MCF 10A (cell line): ENCODE data around the gene PTPRM. TPM values are rescaled to one million over a fixed set of nuclear protein-coding genes. Genes with fewer than 3 reads are reported as not detected.

ENCODE experiments used
- BruUV-seq: library from RNA; stranded (reverse); fragments of 400-500 nt; replicated peaks from 2 replicates; lab custom pipeline; 2021; lab: Mats Ljungman, UMichigan
- CTCF ChIA-PET: fragments of 300-600 bp; sonication (Branson Sonifier 250); formaldehyde crosslinking; extraction: SDS; loops from one replicate; lab custom pipeline; 2021; ENCODE audit warnings: antibody characterized with exemption, inconsistent platforms; lab: Yijun Ruan, JAX
- POLR2A ChIA-PET: fragments of 300-600, 350-650 bp; sonication (Branson Sonifier 250); formaldehyde crosslinking; extraction: SDS; loops from one replicate; lab custom pipeline; 2020; ENCODE audit warnings: antibody characterized with exemption, inconsistent platforms; lab: Yijun Ruan, JAX
- DNase-seq: peaks from one replicate; pipeline ENCODE4 v3.0.0-alpha.2; 2018; ENCODE audit not compliant: unreplicated experiment
- H3K27ac Mint-ChIP-seq: one replicate; pipeline ENCODE4 v1.8.0; 2022; ENCODE audit warnings: mild to moderate bottlenecking, low read depth, mixed read lengths; ENCODE audit not compliant: unreplicated experiment
- H3K27me3 Mint-ChIP-seq: one replicate; pipeline ENCODE4 v1.8.0; 2022; ENCODE audit warnings: mixed read lengths; ENCODE audit not compliant: insufficient read depth, unreplicated experiment
- H3K36me3 Mint-ChIP-seq: one replicate; pipeline ENCODE4 v1.8.0; 2022; ENCODE audit warnings: mild to moderate bottlenecking, moderate library complexity, mixed read lengths; ENCODE audit not compliant: insufficient read depth, unreplicated experiment
- H3K4me1 Mint-ChIP-seq: one replicate; pipeline ENCODE4 v1.8.0; 2022; ENCODE audit warnings: mixed read lengths; ENCODE audit not compliant: insufficient read depth, unreplicated experiment
- H3K4me3 Mint-ChIP-seq: one replicate; pipeline ENCODE4 v1.8.0; 2022; ENCODE audit warnings: mild to moderate bottlenecking, moderate library complexity, mixed read lengths; ENCODE audit not compliant: unreplicated experiment
- H3K9me3 Mint-ChIP-seq: one replicate; pipeline ENCODE4 v1.8.0; 2022; ENCODE audit warnings: mixed read lengths; ENCODE audit not compliant: unreplicated experiment
- CTCF ChIP-seq: fragments of 200-600 bp; IDR thresholded peaks from one replicate; pipeline ENCODE4 v1.8.0; 2022; ENCODE audit warnings: antibody characterized with exemption, mild to moderate bottlenecking; ENCODE audit not compliant: unreplicated experiment
- intact Hi-C: fragments of 100-400 bp; cut with micrococcal nuclease; formaldehyde crosslinking; loops from 2 replicates; pipeline ENCODE4 v1.14.1; 2022
- total RNA-seq: library from RNA; stranded (reverse); gene quantifications from 2 replicates; pipeline ENCODE4 v1.2.3, GENCODE V29; 2022

Gene PTPRM
- total RNA-seq, 1 experiment from 2014 or later, result 82.8 TPM

GRCh38 chr18:7770908-7771307 lies 203.8 kb downstream of the PTPRM start:
- TF ChIP-seq CTCF, result no peak
- Mint-ChIP-seq H3K9me3 (no peaks in the 10 kb centered on the region), H3K4me3 (no peak overlapping the region), H3K36me3 (peaks cover 5% of the 10 kb centered on the region), H3K27ac (no peak overlapping the region), H3K27me3 (no peaks in the 10 kb centered on the region), H3K4me1 (no peaks in the 10 kb centered on the region)
- POLR2A ChIA-PET, result interaction anchor here (0.6 to 0.9 kb wide), 2 partner anchors 9 to 10 kb away, joined by 3 to 4 read pairs; no protein-coding TSS in a partner anchor
- intact Hi-C loops, result no loop called here
- CTCF ChIA-PET, result interaction anchor here (0.7 to 1.6 kb wide), 3 partner anchors 12 to 499 kb away, joined by 3 to 6 read pairs (median 5); no protein-coding TSS in a partner anchor
- no TSS peak for BruUV-seq
- no peak for DNase-seq

DNA sequence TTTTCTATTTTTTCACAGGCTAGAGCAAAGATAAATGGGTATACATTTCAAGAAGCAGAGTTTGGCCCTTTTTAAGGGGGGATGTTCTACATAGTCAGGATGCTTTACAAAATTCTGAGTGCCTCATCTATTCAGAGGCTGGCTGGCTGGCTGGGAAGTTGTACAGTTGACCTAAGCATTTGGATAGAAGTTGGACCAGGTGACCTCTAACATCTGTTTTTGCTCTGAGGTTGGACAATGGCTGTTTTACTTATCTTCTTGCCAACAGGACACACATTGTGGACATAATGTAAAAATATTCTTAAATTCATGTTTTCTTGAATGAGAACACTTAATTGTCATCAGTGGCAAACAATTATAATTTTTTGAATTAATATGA lies 205.4 kb downstream of the PTPRM start:
- no peaks in the 10 kb centered on the region for H3K4me1 Mint-ChIP-seq
- H3K36me3 Mint-ChIP-seq, result no peaks in the 10 kb centered on the region
- H3K27ac Mint-ChIP-seq, result no peak overlapping the region
- no peaks in the 10 kb centered on the region for H3K9me3 Mint-ChIP-seq
- no peak for DNase-seq
- TF ChIP-seq CTCF, result no peak
- H3K27me3 Mint-ChIP-seq, result no peaks in the 10 kb centered on the region
- ChIA-PET CTCF (no interaction called here), POLR2A (interaction anchor here (0.9 kb wide), 1 partner anchor 38 kb away, joined by 4 read pairs; no protein-coding TSS in a partner anchor)
- intact Hi-C loops, result no loop called here
- BruUV-seq, result no TSS peak
- H3K4me3 Mint-ChIP-seq, result no peak overlapping the region

- no peaks in the 10 kb centered on the region for H3K27me3 Mint-ChIP-seq
- POLR2A ChIA-PET, result interaction anchor here (0.9 kb wide), 1 partner anchor 39 kb away, joined by 4 read pairs; no protein-coding TSS in a partner anchor
- H3K9me3 Mint-ChIP-seq, result no peaks in the 10 kb centered on the region
- H3K4me1 Mint-ChIP-seq, result no peaks in the 10 kb centered on the region
- no peak overlapping the region for H3K4me3 Mint-ChIP-seq
- TF ChIP-seq CTCF, result no peak
- H3K36me3 Mint-ChIP-seq, result no peaks in the 10 kb centered on the region
- CTCF ChIA-PET, result no interaction called here
- no peak overlapping the region for H3K27ac Mint-ChIP-seq
- intact Hi-C loops, result no loop called here
- DNase-seq, result no peak
- BruUV-seq, result no TSS peak
These were observed 205.8 kb downstream of the PTPRM start for GRCh38 chr18:7772951-7773350.

- no peak for TF ChIP-seq CTCF
- Mint-ChIP-seq H3K9me3 (no peaks in the 10 kb centered on the region), H3K4me1 (no peaks in the 10 kb centered on the region), H3K27ac (no peak overlapping the region), H3K36me3 (no peaks in the 10 kb centered on the region), H3K4me3 (no peak overlapping the region), H3K27me3 (no peaks in the 10 kb centered on the region)
- no TSS peak for BruUV-seq
- DNase-seq, result no peak
- POLR2A ChIA-PET, result interaction anchor here (1.3 kb wide), 1 partner anchor 15 kb away, joined by 4 read pairs; no protein-coding TSS in a partner anchor
- CTCF ChIA-PET, result interaction anchor here (1.5 kb wide), 1 partner anchor 15 kb away, joined by 8 read pairs; no protein-coding TSS in a partner anchor
- intact Hi-C loops, result no loop called here
These were observed 208.0 kb downstream of the PTPRM start for GRCh38 chr18:7775128-7775527.
